KOPT-K1 (cell line): ENCODE data around the gene ZFP3.
A peak's percentile ranks its signal among the peaks of the same experiment; 100 is the strongest.
"Not testable (repeated sequence)": the region's sequence is repeated elsewhere in the genome, so short reads cannot be mapped to it uniquely, and the experiment has no call there.

Experiments used
- H3K27ac ChIP-seq: fragments of 200-600 bp; sonication (generic); 2 replicates; pipeline ENCODE4 v1.5.1; 2016; ENCODE audit warnings: antibody characterized with exemption, mild to moderate bottlenecking, low read depth, low read length; ENCODE audit not compliant: poor library complexity, severe bottlenecking
- H3K36me3 ChIP-seq: fragments of 200-600 bp; sonication (generic); 2 replicates; pipeline ENCODE4 v1.5.1; 2017; ENCODE audit warnings: antibody characterized with exemption, mild to moderate bottlenecking, low read length, moderate library complexity; ENCODE audit not compliant: insufficient read depth
- H3K9me3 ChIP-seq: fragments of 200-600 bp; sonication (generic); 2 replicates; pipeline ENCODE4 v1.5.1; 2017; ENCODE audit warnings: antibody characterized with exemption, low read length, mild to moderate bottlenecking; ENCODE audit not compliant: insufficient read depth, poor library complexity, severe bottlenecking

Gene ZFP3

GRCh38 chr17:5050278-5050677, 28.0 kb upstream of the ZFP3 start:
- H3K36me3 ChIP-seq: no peaks in the 10 kb centered on the region
- no peak overlapping the region for H3K27ac ChIP-seq
- no peaks in the 10 kb centered on the region for H3K9me3 ChIP-seq

- H3K36me3 ChIP-seq: no peaks in the 10 kb centered on the region
- H3K27ac ChIP-seq: no peak overlapping the region
- no peaks in the 10 kb centered on the region for H3K9me3 ChIP-seq
Observed at GRCh38 chr17:5055543-5055942, 22.7 kb upstream of the ZFP3 start.

- Histone ChIP-seq H3K9me3 (no peaks in the 10 kb centered on the region), H3K27ac (no peak overlapping the region), H3K36me3 (no peaks in the 10 kb centered on the region)
Observed at GRCh38 chr17:5065227-5065744, 13.0 kb upstream of the ZFP3 start.

DNA sequence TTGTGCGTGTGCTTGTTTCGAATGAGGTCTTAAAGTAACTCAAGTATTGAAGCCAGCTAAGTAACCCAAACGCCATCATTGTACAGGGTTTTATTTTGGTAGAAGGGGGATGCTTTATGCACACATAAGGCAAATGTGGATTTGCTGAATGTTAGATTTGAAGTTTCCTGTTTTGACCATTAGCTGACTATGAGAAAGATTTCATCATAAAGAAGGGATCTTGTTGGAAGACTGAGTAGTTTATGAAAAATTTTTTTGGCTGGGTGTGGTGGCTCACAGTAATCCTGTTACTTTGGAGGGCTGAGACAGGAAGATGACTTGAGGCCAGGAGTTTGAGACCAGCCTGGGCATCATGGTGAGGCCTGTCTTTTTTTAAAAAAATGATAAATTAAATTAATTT, 10.0 kb upstream of the ZFP3 start:
- no peaks in the 10 kb centered on the region for H3K36me3 ChIP-seq
- H3K27ac ChIP-seq: no peak overlapping the region
- no peaks in the 10 kb centered on the region for H3K9me3 ChIP-seq

GRCh38 chr17:5069724-5070123, 8.5 kb upstream of the ZFP3 start:
- Histone ChIP-seq H3K9me3 (no peaks in the 10 kb centered on the region), H3K27ac (no peak overlapping the region), H3K36me3 (no peaks in the 10 kb centered on the region)

DNA sequence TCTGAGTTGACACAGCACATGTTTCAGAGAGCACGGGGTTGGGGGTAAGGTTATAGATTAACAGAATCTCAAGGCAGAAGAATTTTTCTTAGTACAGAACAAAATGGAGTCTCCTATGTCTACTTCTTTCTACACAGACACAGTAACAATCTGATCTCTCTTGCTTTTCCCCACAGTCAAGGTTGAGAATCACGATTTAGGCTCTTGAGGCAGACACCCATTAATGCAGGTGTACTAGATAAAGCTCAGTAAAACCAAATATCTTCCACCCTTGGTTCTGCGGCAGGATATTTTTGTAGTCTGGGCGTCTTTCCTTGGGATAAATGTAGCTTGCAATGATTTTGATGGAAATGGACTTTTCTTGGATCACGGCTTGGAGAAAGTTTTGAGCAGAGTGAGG, 2.8 kb upstream of the ZFP3 start:
- H3K27ac ChIP-seq, H3K36me3 ChIP-seq, H3K9me3 ChIP-seq: not testable (repeated sequence)

- not testable (repeated sequence) for H3K9me3 ChIP-seq, H3K27ac ChIP-seq, H3K36me3 ChIP-seq
Observed at GRCh38 chr17:5077275-5077674, 992 bp upstream of the ZFP3 start.

DNA sequence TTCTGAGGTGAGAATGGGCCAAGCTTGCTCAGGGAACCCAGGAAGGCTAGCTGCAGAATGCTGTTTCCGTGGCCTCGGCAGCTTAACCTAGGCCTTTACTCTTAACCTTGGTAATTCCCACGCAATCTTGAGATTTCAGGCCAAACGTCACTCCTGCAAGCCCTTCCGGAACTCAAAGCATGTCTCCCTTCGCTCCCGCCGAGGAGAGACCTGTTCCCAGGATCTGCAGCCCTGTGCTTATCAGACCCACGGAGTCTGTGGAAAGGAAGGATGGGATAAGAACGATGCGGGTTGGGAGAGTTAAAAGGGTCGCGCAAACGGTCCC, 524 bp upstream of the ZFP3 start:
- H3K27ac ChIP-seq: no peak overlapping the region
- no peaks in the 10 kb centered on the region for H3K9me3 ChIP-seq
- no peaks in the 10 kb centered on the region for H3K36me3 ChIP-seq

GRCh38 chr17:5080591-5080990, 2.3 kb downstream of the ZFP3 start:
- H3K27ac ChIP-seq: no peak overlapping the region
- peaks cover 12% of the 10 kb centered on the region for H3K9me3 ChIP-seq
- H3K36me3 ChIP-seq: no peaks in the 10 kb centered on the region

DNA sequence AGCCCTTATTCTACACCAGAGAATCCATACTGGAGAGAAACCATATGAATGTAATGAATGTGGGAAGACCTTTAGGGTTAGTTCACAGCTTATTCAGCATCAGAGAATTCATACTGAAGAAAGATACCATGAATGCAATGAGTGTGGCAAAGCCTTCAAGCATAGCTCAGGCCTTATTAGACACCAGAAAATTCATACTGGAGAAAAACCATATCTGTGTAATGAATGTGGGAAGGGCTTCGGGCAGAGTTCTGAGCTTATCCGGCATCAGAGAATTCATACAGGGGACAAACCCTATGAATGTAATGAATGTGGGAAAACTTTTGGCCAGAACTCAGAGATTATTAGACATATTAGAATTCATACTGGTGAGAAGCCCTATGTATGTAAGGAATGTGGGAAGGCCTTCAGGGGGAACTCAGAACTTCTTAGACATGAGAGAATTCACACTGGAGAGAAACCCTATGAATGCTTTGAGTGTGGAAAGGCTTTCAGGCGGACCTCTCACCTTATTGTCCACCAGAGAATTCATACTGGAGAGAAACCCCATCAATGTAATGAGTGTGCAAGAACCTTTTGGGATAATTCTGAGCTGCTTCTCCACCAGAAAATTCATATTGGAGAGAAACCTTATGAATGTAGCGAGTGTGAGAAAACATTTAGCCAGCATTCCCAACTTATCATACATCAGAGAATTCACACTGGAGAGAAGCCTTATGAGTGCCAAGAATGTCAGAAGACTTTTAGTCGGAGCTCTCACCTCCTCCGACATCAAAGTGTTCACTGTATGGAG, 14.1 kb downstream of the ZFP3 start:
- Histone ChIP-seq H3K9me3 (peaks cover 98% of the 10 kb centered on the region), H3K27ac (no peak overlapping the region), H3K36me3 (no peaks in the 10 kb centered on the region)

DNA sequence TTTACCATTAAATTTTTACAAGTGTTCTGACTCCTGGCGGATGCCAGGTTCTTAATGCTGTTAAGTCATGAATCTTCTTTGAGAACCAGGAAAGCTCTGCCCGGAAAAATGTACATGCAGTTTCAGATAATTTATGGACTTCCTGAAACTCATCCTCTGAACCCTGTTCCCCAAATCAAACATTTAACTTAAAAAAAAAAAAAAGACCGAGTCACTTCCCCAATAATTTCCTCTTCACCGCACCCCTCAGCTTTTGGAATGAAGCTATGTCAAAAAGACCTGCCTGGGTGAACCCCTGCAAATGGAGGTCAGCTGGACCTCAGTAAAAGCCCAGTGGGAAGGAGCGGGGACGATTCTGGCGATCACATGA, 18.4 kb downstream of the ZFP3 start:
- peaks cover 60% of the 10 kb centered on the region for H3K9me3 ChIP-seq
- H3K27ac ChIP-seq: no peak overlapping the region
- no peaks in the 10 kb centered on the region for H3K36me3 ChIP-seq

- H3K36me3 ChIP-seq: no peaks in the 10 kb centered on the region
- H3K9me3 ChIP-seq: peaks cover 54% of the 10 kb centered on the region
- H3K27ac ChIP-seq: no peak overlapping the region
Observed at GRCh38 chr17:5097101-5097834, 19.0 kb downstream of the ZFP3 start.

DNA sequence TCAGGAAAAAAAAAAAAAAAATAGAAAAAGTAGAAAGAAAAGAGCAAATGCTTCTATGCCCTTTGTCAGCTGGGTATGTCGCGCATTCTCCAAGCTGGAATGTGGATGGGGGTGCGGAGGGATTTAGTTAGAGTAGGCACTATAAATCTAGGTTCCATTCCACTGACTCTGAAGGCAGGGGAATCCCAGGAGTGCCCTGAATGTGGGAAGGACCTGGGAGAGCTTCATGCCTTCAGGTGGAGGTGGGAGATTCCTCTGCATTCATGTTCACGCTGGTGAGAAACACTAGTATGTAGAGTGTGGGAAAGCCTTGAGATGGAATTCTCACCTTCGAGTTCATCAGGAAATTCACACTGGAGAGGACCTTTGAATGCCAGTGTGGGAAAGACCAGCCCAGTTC, 21.0 kb downstream of the ZFP3 start:
- H3K9me3 ChIP-seq: peaks cover 34% of the 10 kb centered on the region
- peaks cover 4% of the 10 kb centered on the region; the same call in 1 of the 2 replicates for H3K36me3 ChIP-seq
- H3K27ac ChIP-seq: no peak overlapping the region

DNA sequence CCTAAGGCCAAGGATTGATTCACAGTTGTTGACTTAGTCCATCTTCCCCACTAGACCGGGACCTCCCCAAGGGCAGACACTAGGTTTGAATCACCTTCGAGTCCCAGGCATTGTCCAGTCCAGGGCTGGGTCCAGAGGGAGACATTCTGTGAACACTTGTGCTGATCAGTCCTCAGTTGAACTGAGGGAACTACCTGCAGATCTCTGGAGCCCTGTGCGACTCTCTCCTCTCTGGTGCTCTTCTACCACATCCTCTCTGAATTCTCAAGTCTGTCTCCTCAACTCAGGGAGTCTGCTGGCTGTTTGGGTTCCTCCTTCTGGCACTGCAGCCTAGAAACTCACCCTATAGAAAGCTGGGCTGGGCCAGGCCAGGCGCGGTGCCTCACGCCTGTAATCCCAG, 22.6 kb downstream of the ZFP3 start:
- H3K36me3 ChIP-seq: peaks cover 19% of the 10 kb centered on the region
- H3K27ac ChIP-seq: no peak overlapping the region
- H3K9me3 ChIP-seq: peaks cover 20% of the 10 kb centered on the region

- Histone ChIP-seq H3K9me3 (no peaks in the 10 kb centered on the region), H3K27ac (peak overlapping the region; percentile 77), H3K36me3 (peaks cover 54% of the 10 kb centered on the region)
Observed at GRCh38 chr17:5110816-5111215, 32.5 kb downstream of the ZFP3 start.
